Measurements from ENCODE around the gene NF2.

- TF ChIP-seq, protein P1, sequence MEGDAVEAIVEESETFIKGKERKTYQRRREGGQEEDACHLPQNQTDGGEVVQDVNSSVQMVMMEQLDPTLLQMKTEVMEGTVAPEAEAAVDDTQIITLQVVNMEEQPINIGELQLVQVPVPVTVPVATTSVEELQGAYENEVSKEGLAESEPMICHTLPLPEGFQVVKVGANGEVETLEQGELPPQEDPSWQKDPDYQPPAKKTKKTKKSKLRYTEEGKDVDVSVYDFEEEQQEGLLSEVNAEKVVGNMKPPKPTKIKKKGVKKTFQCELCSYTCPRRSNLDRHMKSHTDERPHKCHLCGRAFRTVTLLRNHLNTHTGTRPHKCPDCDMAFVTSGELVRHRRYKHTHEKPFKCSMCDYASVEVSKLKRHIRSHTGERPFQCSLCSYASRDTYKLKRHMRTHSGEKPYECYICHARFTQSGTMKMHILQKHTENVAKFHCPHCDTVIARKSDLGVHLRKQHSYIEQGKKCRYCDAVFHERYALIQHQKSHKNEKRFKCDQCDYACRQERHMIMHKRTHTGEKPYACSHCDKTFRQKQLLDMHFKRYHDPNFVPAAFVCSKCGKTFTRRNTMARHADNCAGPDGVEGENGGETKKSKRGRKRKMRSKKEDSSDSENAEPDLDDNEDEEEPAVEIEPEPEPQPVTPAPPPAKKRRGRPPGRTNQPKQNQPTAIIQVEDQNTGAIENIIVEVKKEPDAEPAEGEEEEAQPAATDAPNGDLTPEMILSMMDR (IDR thresholded peaks at IDR 0.05), result no peak
- no peak for TF ChIP-seq POLR2A (IDR thresholded peaks at IDR 0.05)
Observed at GRCh38 chr22:29700206-29700899, 96.9 kb downstream of the NF2 start.

Measured in Peyer's patch (tissue), 4 donors.